ENCODE data around the gene PTPRN.

DNA sequence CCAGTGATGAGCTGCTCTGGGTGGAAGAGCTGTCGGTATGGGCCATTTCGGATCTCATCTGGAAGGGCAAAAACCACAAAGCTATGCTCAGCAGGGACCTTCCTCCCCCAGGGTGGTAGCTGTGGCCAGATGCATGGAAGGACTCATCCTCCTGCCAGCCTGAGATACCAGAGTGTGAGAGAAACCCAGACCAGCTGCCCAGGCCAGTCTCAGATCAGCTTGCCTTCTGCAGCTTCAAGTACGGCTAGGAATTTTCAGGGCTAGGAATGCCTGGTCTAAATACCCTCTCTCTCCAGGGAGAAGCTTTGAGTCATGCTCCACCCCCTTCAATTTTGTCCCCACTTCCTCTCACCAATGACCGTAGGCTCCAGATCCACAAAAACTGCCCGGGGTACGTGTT is 57.5 kb downstream of the PTPRN start:
- no peak for TF ChIP-seq FOSL2 (IDR thresholded peaks at IDR 0.05)
- no peak for TF ChIP-seq FOSL2 (CRISPR knock-in tag; IDR thresholded peaks at IDR 0.05)
- no peak for TF ChIP-seq EP300 (IDR thresholded peaks at IDR 0.05)
- TF ChIP-seq, protein P1, sequence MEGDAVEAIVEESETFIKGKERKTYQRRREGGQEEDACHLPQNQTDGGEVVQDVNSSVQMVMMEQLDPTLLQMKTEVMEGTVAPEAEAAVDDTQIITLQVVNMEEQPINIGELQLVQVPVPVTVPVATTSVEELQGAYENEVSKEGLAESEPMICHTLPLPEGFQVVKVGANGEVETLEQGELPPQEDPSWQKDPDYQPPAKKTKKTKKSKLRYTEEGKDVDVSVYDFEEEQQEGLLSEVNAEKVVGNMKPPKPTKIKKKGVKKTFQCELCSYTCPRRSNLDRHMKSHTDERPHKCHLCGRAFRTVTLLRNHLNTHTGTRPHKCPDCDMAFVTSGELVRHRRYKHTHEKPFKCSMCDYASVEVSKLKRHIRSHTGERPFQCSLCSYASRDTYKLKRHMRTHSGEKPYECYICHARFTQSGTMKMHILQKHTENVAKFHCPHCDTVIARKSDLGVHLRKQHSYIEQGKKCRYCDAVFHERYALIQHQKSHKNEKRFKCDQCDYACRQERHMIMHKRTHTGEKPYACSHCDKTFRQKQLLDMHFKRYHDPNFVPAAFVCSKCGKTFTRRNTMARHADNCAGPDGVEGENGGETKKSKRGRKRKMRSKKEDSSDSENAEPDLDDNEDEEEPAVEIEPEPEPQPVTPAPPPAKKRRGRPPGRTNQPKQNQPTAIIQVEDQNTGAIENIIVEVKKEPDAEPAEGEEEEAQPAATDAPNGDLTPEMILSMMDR (IDR thresholded peaks at IDR 0.05) = no peak
- TF ChIP-seq HDAC2 (IDR thresholded peaks at IDR 0.05) = no peak
- no peak for TF ChIP-seq NR3C1 (IDR thresholded peaks at IDR 0.05)
- no peak for TF ChIP-seq RFX5 (IDR thresholded peaks at IDR 0.05)
- no peak for TF ChIP-seq POLR2A (IDR thresholded peaks at IDR 0.05; ENCODE audit: low read length)
- TF ChIP-seq, protein P2, sequence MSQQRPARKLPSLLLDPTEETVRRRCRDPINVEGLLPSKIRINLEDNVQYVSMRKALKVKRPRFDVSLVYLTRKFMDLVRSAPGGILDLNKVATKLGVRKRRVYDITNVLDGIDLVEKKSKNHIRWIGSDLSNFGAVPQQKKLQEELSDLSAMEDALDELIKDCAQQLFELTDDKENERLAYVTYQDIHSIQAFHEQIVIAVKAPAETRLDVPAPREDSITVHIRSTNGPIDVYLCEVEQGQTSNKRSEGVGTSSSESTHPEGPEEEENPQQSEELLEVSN (IDR thresholded peaks at IDR 0.05; ENCODE audit: borderline replicate concordance, low read depth) = no peak
- TF ChIP-seq MYC (IDR thresholded peaks at IDR 0.05; ENCODE audit: borderline replicate concordance, low read length) = no peak
- TF ChIP-seq MAZ (IDR thresholded peaks at IDR 0.05; ENCODE audit: borderline replicate concordance, low read depth, low read length) = no peak
- no peak for TF ChIP-seq CHD2 (IDR thresholded peaks at IDR 0.05; ENCODE audit: low read length, partially characterized antibody)
- TF ChIP-seq KDM1A (IDR thresholded peaks at IDR 0.05; ENCODE audit: low read depth) = no peak
- no peak for TF ChIP-seq PHF8 (IDR thresholded peaks at IDR 0.05; ENCODE audit: borderline replicate concordance, low read depth)
